ENCODE data around the gene AP5S1. TPM values are rescaled to one million over a fixed set of nuclear protein-coding genes. Genes with fewer than 3 reads are reported as not detected.

Gene AP5S1
- total and polyA plus RNA-seq, 2 of the 13 experiments (the other 11 are each of a cell fraction or from before 2014, with no cell fraction given) = 7.9 to 23.2 TPM

DNA sequence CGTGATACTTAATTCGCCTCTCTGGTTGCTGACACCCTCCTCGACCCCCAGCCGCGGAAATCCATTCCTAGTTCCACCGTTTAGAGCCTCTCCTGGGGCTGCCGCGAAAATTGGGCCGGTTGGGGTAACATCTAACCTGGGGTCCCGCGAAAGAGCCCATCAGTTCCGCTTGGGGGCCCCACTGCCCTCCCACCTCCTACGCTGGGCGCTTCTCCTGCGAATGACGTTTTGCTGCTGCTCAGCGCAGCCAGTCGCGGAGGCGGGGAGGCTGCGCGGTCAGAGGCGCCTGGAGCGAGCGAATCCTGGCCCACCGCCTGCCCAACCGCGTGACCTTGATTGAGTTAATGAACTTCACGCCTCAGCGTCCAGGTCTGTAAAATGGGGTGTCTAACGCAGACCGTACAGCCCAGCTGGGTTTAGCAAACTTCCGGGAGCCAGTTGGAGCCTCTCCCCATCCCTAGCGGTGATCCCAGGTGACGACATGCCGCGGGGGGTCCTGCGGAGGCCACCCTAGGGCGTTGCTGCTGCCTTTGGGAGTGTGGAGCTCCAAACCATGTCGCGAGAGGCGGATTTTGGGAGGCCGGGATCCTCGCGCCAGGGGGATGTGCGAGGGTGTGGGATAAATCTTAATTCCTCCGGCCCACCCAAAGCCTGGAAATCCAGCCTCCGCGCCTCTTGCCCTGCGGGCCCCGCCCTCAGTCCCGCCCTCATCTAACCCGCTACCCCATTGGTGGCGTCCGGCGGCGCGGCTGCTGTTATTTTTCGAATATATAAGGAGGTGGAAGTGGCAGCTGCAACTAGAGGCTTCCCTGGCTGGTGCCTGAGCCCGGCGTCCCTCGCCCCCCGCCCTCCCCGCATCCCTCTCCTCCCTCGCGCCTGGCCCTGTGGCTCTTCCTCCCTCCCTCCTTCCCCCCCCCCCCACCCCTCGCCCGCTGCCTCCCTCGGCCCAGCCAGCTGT lies 24.6 kb upstream of the AP5S1 start, which contains the start of gene CDC25B (continued):
- TF ChIP-seq, protein P1, sequence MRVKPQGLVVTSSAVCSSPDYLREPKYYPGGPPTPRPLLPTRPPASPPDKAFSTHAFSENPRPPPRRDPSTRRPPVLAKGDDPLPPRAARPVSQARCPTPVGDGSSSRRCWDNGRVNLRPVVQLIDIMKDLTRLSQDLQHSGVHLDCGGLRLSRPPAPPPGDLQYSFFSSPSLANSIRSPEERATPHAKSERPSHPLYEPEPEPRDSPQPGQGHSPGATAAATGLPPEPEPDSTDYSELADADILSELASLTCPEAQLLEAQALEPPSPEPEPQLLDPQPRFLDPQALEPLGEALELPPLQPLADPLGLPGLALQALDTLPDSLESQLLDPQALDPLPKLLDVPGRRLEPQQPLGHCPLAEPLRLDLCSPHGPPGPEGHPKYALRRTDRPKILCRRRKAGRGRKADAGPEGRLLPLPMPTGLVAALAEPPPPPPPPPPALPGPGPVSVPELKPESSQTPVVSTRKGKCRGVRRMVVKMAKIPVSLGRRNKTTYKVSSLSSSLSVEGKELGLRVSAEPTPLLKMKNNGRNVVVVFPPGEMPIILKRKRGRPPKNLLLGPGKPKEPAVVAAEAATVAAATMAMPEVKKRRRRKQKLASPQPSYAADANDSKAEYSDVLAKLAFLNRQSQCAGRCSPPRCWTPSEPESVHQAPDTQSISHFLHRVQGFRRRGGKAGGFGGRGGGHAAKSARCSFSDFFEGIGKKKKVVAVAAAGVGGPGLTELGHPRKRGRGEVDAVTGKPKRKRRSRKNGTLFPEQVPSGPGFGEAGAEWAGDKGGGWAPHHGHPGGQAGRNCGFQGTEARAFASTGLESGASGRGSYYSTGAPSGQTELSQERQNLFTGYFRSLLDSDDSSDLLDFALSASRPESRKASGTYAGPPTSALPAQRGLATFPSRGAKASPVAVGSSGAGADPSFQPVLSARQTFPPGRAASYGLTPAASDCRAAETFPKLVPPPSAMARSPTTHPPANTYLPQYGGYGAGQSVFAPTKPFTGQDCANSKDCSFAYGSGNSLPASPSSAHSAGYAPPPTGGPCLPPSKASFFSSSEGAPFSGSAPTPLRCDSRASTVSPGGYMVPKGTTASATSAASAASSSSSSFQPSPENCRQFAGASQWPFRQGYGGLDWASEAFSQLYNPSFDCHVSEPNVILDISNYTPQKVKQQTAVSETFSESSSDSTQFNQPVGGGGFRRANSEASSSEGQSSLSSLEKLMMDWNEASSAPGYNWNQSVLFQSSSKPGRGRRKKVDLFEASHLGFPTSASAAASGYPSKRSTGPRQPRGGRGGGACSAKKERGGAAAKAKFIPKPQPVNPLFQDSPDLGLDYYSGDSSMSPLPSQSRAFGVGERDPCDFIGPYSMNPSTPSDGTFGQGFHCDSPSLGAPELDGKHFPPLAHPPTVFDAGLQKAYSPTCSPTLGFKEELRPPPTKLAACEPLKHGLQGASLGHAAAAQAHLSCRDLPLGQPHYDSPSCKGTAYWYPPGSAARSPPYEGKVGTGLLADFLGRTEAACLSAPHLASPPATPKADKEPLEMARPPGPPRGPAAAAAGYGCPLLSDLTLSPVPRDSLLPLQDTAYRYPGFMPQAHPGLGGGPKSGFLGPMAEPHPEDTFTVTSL (CRISPR knock-in tag; IDR thresholded peaks at IDR 0.05; ENCODE audit: borderline replicate concordance) = no peak
- peak; percentile 92; the same call in 1 of the 2 replicates for TF ChIP-seq GTF3A (CRISPR knock-in tag; conservative IDR thresholded peaks at IDR 0.05)
- no peak for TF ChIP-seq PPARG (CRISPR knock-in tag; conservative IDR thresholded peaks at IDR 0.05)
- TF ChIP-seq DNMT3B (CRISPR knock-in tag; conservative IDR thresholded peaks at IDR 0.05) = no peak
- TF ChIP-seq ZNF577 (CRISPR knock-in tag; IDR thresholded peaks at IDR 0.05; ENCODE audit: borderline replicate concordance, low read depth) = 0 out of 2 replicates have a peak, but pooled peaks have one; percentile 59
- peak; percentile 87 for TF ChIP-seq XRCC5 (optimal IDR thresholded peaks at IDR 0.05; ENCODE audit: low read length)
- no peak for TF ChIP-seq ZNF776 (CRISPR knock-in tag; IDR thresholded peaks at IDR 0.05)
- TF ChIP-seq NFIB (CRISPR knock-in tag; IDR thresholded peaks at IDR 0.05; ENCODE audit: borderline replicate concordance) = no peak
- no peak for TF ChIP-seq SAFB2 (CRISPR knock-in tag; IDR thresholded peaks at IDR 0.05; ENCODE audit: borderline replicate concordance, low read depth)
- TF ChIP-seq, protein P2, sequence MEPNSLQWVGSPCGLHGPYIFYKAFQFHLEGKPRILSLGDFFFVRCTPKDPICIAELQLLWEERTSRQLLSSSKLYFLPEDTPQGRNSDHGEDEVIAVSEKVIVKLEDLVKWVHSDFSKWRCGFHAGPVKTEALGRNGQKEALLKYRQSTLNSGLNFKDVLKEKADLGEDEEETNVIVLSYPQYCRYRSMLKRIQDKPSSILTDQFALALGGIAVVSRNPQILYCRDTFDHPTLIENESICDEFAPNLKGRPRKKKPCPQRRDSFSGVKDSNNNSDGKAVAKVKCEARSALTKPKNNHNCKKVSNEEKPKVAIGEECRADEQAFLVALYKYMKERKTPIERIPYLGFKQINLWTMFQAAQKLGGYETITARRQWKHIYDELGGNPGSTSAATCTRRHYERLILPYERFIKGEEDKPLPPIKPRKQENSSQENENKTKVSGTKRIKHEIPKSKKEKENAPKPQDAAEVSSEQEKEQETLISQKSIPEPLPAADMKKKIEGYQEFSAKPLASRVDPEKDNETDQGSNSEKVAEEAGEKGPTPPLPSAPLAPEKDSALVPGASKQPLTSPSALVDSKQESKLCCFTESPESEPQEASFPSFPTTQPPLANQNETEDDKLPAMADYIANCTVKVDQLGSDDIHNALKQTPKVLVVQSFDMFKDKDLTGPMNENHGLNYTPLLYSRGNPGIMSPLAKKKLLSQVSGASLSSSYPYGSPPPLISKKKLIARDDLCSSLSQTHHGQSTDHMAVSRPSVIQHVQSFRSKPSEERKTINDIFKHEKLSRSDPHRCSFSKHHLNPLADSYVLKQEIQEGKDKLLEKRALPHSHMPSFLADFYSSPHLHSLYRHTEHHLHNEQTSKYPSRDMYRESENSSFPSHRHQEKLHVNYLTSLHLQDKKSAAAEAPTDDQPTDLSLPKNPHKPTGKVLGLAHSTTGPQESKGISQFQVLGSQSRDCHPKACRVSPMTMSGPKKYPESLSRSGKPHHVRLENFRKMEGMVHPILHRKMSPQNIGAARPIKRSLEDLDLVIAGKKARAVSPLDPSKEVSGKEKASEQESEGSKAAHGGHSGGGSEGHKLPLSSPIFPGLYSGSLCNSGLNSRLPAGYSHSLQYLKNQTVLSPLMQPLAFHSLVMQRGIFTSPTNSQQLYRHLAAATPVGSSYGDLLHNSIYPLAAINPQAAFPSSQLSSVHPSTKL (CRISPR knock-in tag; IDR thresholded peaks at IDR 0.05) = peak; percentile 43; the same call in 1 of the 2 replicates
- TF ChIP-seq ZNF446 (CRISPR knock-in tag; IDR thresholded peaks at IDR 0.05) = peak; percentile 22
- TF ChIP-seq RBM39 (IDR thresholded peaks at IDR 0.05; ENCODE audit: low read depth, low read length, poor library complexity, severe bottlenecking) = peak; percentile 98
- TF ChIP-seq SMYD3 (CRISPR knock-in tag; IDR thresholded peaks at IDR 0.05) = no peak
- no peak for TF ChIP-seq CENPT (CRISPR knock-in tag; IDR thresholded peaks at IDR 0.05; ENCODE audit: low read depth)
- TF ChIP-seq MTF2 (CRISPR knock-in tag; IDR thresholded peaks at IDR 0.05; ENCODE audit: borderline replicate concordance) = no peak
- TF ChIP-seq, protein P3, sequence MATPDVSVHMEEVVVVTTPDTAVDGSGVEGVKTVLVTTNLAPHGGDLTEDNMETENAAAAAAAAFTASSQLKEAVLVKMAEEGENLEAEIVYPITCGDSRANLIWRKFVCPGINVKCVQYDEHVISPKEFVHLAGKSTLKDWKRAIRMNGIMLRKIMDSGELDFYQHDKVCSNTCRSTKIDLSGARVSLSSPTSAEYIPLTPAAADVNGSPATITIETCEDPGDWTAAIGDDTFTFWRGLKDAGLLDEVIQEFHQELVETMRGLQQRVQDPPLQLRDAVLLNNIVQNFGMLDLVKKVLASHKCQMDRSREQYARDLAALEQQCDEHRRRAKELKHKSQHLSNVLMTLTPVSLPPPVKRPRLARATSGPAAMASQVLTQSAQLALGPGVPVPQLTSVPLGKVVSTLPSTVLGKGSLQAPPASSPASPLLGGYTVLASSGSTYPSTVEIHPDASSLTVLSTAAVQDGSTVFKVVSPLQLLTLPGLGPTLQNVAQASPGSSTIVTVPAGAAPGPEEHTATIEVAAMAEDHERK (CRISPR knock-in tag; IDR thresholded peaks at IDR 0.05; ENCODE audit: low read depth) = no peak
- no peak for TF ChIP-seq SATB2 (CRISPR knock-in tag; IDR thresholded peaks at IDR 0.05)

Measured in HepG2 (cell line).